CD14-positive monocyte (primary cell): ENCODE results near the gene ENTREP3. TPM values are rescaled to one million over a fixed set of nuclear protein-coding genes. Genes with fewer than 3 reads are reported as not detected.

Source experiments
- DNase-seq, 3 donors: peaks; one replicate each; pipeline ENCODE4 v3.0.0-alpha.2; 2011 to 2022
- H2AFZ ChIP-seq: 2 replicates; pipeline ENCODE4 v1.6.0; 2012; ENCODE audit warnings: mild to moderate bottlenecking, low read depth, low read length, inconsistent platforms; ENCODE audit not compliant: insufficient read depth, poor library complexity, severe bottlenecking
- H3K27ac ChIP-seq, 2 donors: 1 replicate in 1 of 2; 2 replicates in 1 of 2; pipeline ENCODE4 v1.5.1; 2012 to 2013; ENCODE audit warnings: low read length in 2 of 2, control low read depth in 1 of 2, inconsistent platforms in 1 of 2, low read depth in 1 of 2, mild to moderate bottlenecking in 1 of 2
- H3K27me3 ChIP-seq, 2 donors: one replicate each; pipeline versions ENCODE4 v1.6.0 to v1.6.1; 2011 to 2013; ENCODE audit warnings: low read length in 2 of 2; ENCODE audit not compliant: control insufficient read depth in 2 of 2, insufficient read depth in 2 of 2
- H3K36me3 ChIP-seq, 2 donors: replicated peaks in 1 of 2; 1 replicate in 1 of 2; 2 replicates in 1 of 2; pipeline versions ENCODE4 v1.5.1 to v1.6.1; 2012 to 2013; ENCODE audit warnings: low read length in 2 of 2, control low read depth in 1 of 2, inconsistent platforms in 1 of 2, mild to moderate bottlenecking in 1 of 2; ENCODE audit not compliant: insufficient read depth in 2 of 2, control insufficient read depth in 1 of 2
- H3K4me1 ChIP-seq, 2 donors: 1 replicate in 1 of 2; 2 replicates in 1 of 2; pipeline versions ENCODE4 v1.5.1 to v1.6.1; 2012 to 2013; ENCODE audit warnings: low read length in 2 of 2, control low read depth in 1 of 2, inconsistent platforms in 1 of 2, mild to moderate bottlenecking in 1 of 2, moderate library complexity in 1 of 2; ENCODE audit not compliant: insufficient read depth in 2 of 2, control insufficient read depth in 1 of 2
- H3K4me2 ChIP-seq: replicated peaks from 2 replicates; pipeline ENCODE3; 2012; ENCODE audit warnings: low read length, moderate library complexity, mild to moderate bottlenecking; ENCODE audit not compliant: poor library complexity, severe bottlenecking; ENCODE audit errors: extremely low read depth
- H3K4me3 ChIP-seq, 3 experiments: fragments of 200-600 bp in 1 of 3; sonication (generic) in 1 of 3; replicated peaks in 1 of 3; 1 replicate in 2 of 3; 2 replicates in 1 of 3; pipeline ENCODE4 v1.5.1; 2011 to 2013; ENCODE audit warnings: low read length in 3 of 3, mild to moderate bottlenecking in 3 of 3, control low read depth in 2 of 3, low read depth in 2 of 3, inconsistent platforms in 1 of 3, moderate library complexity in 1 of 3
- H3K79me2 ChIP-seq: 2 replicates; pipeline ENCODE4 v1.6.0; 2012; ENCODE audit warnings: mild to moderate bottlenecking, control low read depth, inconsistent platforms, low read length, moderate library complexity; ENCODE audit not compliant: insufficient read depth
- H3K9ac ChIP-seq: 2 replicates; pipeline ENCODE4 v1.6.0; 2017; ENCODE audit warnings: low read length, mild to moderate bottlenecking; ENCODE audit not compliant: insufficient read depth, poor library complexity, severe bottlenecking
- H3K9me3 ChIP-seq, 2 donors: replicated peaks in 1 of 2; 1 replicate in 1 of 2; 2 replicates in 1 of 2; pipeline versions ENCODE4 v1.5.1 to v1.6.1; 2012 to 2013; ENCODE audit warnings: low read length in 2 of 2, control low read depth in 1 of 2; ENCODE audit not compliant: control insufficient read depth in 1 of 2, insufficient read depth in 1 of 2
- H4K20me1 ChIP-seq: 2 replicates; pipeline ENCODE4 v1.6.0; 2012; ENCODE audit warnings: mild to moderate bottlenecking, low read length, control low read depth, moderate library complexity; ENCODE audit not compliant: insufficient read depth
- H3K27ac Mint-ChIP-seq, 7 donors: one replicate each; pipeline ENCODE4 v1.8.0; 2020; ENCODE audit warnings: mild to moderate bottlenecking in 7 of 7, mixed read lengths in 7 of 7, moderate library complexity in 6 of 7, inconsistent platforms in 2 of 7
- H3K27me3 Mint-ChIP-seq, 3 donors: one replicate each; pipeline ENCODE4 v1.8.0; 2021 to 2022; ENCODE audit warnings: low read depth in 3 of 3, mild to moderate bottlenecking in 3 of 3, mixed read lengths in 3 of 3, moderate library complexity in 3 of 3, inconsistent platforms in 1 of 3
- H3K36me3 Mint-ChIP-seq, 2 donors: one replicate each; pipeline ENCODE4 v1.8.0; 2020; ENCODE audit warnings: mixed read lengths in 2 of 2, inconsistent platforms in 1 of 2, mild to moderate bottlenecking in 1 of 2
- H3K4me1 Mint-ChIP-seq: one replicate; pipeline ENCODE4 v1.8.0; 2020; ENCODE audit warnings: mild to moderate bottlenecking, mixed read lengths
- H3K4me3 Mint-ChIP-seq, 2 donors: one replicate each; pipeline ENCODE4 v1.8.0; 2020; ENCODE audit warnings: mild to moderate bottlenecking in 2 of 2, mixed read lengths in 2 of 2, moderate library complexity in 1 of 2
- H3K9me3 Mint-ChIP-seq, 7 donors: one replicate each; pipeline ENCODE4 v1.8.0; 2020 to 2022; ENCODE audit warnings: mixed read lengths in 7 of 7, mild to moderate bottlenecking in 6 of 7, moderate library complexity in 6 of 7, inconsistent platforms in 2 of 7
- WGBS: methylation state at CpG from one replicate; pipeline ENCODE4 v1.1.5; 2013; ENCODE audit warnings: missing lambda C conversion rate; ENCODE audit not compliant: insufficient coverage; 5-methylcytosine and 5-hydroxymethylcytosine counted together
- intact Hi-C, 2 donors: fragments of 100-400 bp; cut with micrococcal nuclease; formaldehyde crosslinking; loops; one replicate each; pipeline versions ENCODE4 v1.15.0 to v1.15.1; 2023
- polyA plus RNA-seq, 3 donors: library from polyadenylated mRNA; depleted of rRNA in 1 of 3; unstranded in 2 of 3; stranded (reverse) in 1 of 3; fragments of 300-500 nt in 2 of 3; fragments of >200 nt in 1 of 3; fragmentation: Illumina TruSeq in 2 of 3; gene quantifications; 1 replicate in 2 of 3; 2 replicates in 1 of 3; pipeline ENCODE4 v1.2.3, GENCODE V29; 2012 to 2021
- TF ChIP-seq, protein P1 (sequence below): fragments of 200-600 bp; IDR thresholded peaks from one replicate; pipeline ENCODE4 v1.8.0; 2022; ENCODE audit warnings: antibody characterized with exemption, mild to moderate bottlenecking

The ENTREP3 gene
- polyA plus RNA-seq, 3 donors = 0.87 to 7.5 (median 1.9) TPM

DNA sequence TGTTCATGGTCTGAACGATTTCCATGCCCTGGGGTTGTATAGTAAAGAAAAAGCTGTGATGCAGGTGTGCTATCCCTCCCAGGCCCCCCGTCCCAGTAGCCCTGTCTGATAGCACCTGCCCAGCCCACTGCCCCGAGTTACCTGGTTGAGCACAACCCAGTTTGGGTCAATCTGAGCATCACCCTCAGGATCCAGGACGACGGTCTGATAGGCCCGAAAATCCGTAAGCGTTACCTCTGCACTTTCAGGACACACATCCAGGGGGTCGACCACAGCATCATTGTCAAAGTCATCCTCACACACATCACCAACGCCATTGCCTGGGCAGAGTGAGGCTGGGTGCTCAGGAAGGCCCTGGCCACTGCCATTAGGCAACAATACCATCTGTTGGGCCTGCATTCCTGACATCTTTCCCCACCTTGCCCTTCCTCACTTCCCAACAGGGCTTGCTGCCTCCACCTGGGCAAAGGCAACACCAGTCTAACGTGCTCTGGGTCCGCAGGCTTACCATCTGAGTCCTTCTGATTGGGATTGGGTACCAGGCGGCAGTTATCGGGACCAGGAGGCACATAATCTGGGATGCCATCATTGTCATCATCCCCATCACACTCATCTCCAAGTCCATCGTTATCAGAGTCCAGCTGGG lies 57.3 kb downstream of the ENTREP3 start:
- H3K9me3 Mint-ChIP-seq = peaks cover 0 to 7% (median 2%) of the 10 kb centered on the region in 7 donors
- no peak overlapping the region for H3K27ac Mint-ChIP-seq
- H3K4me3 Mint-ChIP-seq = no peak overlapping the region
- no peaks in the 10 kb centered on the region for H4K20me1 ChIP-seq
- intact Hi-C loops = no loop called here
- TF ChIP-seq, protein P1, sequence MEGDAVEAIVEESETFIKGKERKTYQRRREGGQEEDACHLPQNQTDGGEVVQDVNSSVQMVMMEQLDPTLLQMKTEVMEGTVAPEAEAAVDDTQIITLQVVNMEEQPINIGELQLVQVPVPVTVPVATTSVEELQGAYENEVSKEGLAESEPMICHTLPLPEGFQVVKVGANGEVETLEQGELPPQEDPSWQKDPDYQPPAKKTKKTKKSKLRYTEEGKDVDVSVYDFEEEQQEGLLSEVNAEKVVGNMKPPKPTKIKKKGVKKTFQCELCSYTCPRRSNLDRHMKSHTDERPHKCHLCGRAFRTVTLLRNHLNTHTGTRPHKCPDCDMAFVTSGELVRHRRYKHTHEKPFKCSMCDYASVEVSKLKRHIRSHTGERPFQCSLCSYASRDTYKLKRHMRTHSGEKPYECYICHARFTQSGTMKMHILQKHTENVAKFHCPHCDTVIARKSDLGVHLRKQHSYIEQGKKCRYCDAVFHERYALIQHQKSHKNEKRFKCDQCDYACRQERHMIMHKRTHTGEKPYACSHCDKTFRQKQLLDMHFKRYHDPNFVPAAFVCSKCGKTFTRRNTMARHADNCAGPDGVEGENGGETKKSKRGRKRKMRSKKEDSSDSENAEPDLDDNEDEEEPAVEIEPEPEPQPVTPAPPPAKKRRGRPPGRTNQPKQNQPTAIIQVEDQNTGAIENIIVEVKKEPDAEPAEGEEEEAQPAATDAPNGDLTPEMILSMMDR = no peak
- peaks cover 19% of the 10 kb centered on the region for H3K4me1 Mint-ChIP-seq
- H3K9ac ChIP-seq = no peak overlapping the region
- H3K79me2 ChIP-seq = no peaks in the 10 kb centered on the region
- H2AFZ ChIP-seq = no peak overlapping the region
- no peak overlapping the region for H3K4me3 ChIP-seq
- H3K27me3 Mint-ChIP-seq = peaks cover 20 to 29% (median 23%) of the 10 kb centered on the region in 3 donors
- DNase-seq = no peak
- WGBS = 98% methylated on average over 14 of the region's 15 CpGs
- peaks cover 11 to 18% of the 10 kb centered on the region in 2 donors for H3K36me3 Mint-ChIP-seq
- H3K9me3 ChIP-seq = no peaks in the 10 kb centered on the region
- H3K27me3 ChIP-seq = peaks cover 4 to 18% of the 10 kb centered on the region in 2 donors
- peaks cover 20 to 26% of the 10 kb centered on the region in 2 donors for H3K4me1 ChIP-seq
- H3K27ac ChIP-seq = no peak overlapping the region
- H3K36me3 ChIP-seq = no peaks in the 10 kb centered on the region
- no peak overlapping the region for H3K4me2 ChIP-seq

Other genes with a start within 250 kb of the ENTREP3 start
- gene DCST2, start 221.7 kb downstream of the ENTREP3 start, polyA plus RNA-seq = 1 to 10 TPM in 1 of 3 donors, not detected in 2; 2.6 TPM
- under 1 TPM in 1 of 3 donors, not detected in 2; 0.05 TPM for gene DCST1, start 221.7 kb downstream of the ENTREP3 start, polyA plus RNA-seq
- gene ADAM15, start 204.2 kb downstream of the ENTREP3 start, polyA plus RNA-seq = 100 to 1,000 TPM in 1 of 3 donors, 10 to 100 TPM in 2; 44.5 to 202 (median 74.3) TPM
- 1 to 10 TPM; 2.3 to 8.0 (median 4.1) TPM for gene EFNA4, start 191.7 kb downstream of the ENTREP3 start, polyA plus RNA-seq
- 1 to 10 TPM in 1 of 3 donors, under 1 TPM in 2; 0.45 to 1.7 (median 0.92) TPM for gene EFNA3, start 176.6 kb downstream of the ENTREP3 start, polyA plus RNA-seq
- 1 to 10 TPM in 1 of 3 donors, not detected in 2; 1.2 TPM for gene EFNA1, start 127.6 kb downstream of the ENTREP3 start, polyA plus RNA-seq
- gene SLC50A1, start 119.6 kb downstream of the ENTREP3 start, polyA plus RNA-seq = 10 to 100 TPM; 40.0 to 50.8 (median 49.4) TPM
- gene DPM3, start 115.0 kb downstream of the ENTREP3 start, polyA plus RNA-seq = 100 to 1,000 TPM in 2 of 3 donors, 10 to 100 TPM in 1; 99.9 to 141 (median 105) TPM
- gene KRTCAP2, start 82.2 kb downstream of the ENTREP3 start, polyA plus RNA-seq = 100 to 1,000 TPM; 157 to 256 (median 247) TPM
- under 1 TPM in 1 of 3 donors, not detected in 2; 0.13 TPM for gene TRIM46, start 81.6 kb downstream of the ENTREP3 start, polyA plus RNA-seq
- gene THBS3, start 47.6 kb downstream of the ENTREP3 start, polyA plus RNA-seq = 10 to 100 TPM in 1 of 3 donors, 1 to 10 TPM in 2; 3.2 to 50.7 (median 5.3) TPM
- 100 to 1,000 TPM in 1 of 3 donors, 10 to 100 TPM in 2; 79.7 to 101 (median 86.0) TPM for gene MTX1, start 46.8 kb downstream of the ENTREP3 start, polyA plus RNA-seq
- gene SCAMP3, start 6.9 kb upstream of the ENTREP3 start, polyA plus RNA-seq = 10 to 100 TPM; 54.9 to 69.8 (median 64.9) TPM
- gene CLK2, start 18.0 kb upstream of the ENTREP3 start, polyA plus RNA-seq = 100 to 1,000 TPM in 1 of 3 donors, 1 to 10 TPM in 2; 7.3 to 143 (median 9.6) TPM
- 1 to 10 TPM in 1 of 3 donors, under 1 TPM in 1, not detected in 1; 0.15 to 2.3 TPM for gene HCN3, start 22.0 kb upstream of the ENTREP3 start, polyA plus RNA-seq
- gene PKLR, start 46.0 kb upstream of the ENTREP3 start, polyA plus RNA-seq = under 1 TPM in 1 of 3 donors, not detected in 2; 0.05 TPM
- gene FDPS, start 53.4 kb upstream of the ENTREP3 start, polyA plus RNA-seq = 100 to 1,000 TPM in 2 of 3 donors, 10 to 100 TPM in 1; 92.5 to 123 (median 117) TPM
- 10 to 100 TPM; 12.7 to 23.4 (median 13.5) TPM for gene RUSC1, start 65.4 kb upstream of the ENTREP3 start, polyA plus RNA-seq